SK-N-MC (cell line): ENCODE results near the gene STK40.

Experiments
- EZH2 ChIP-seq: fragments of 200-600 bp; sonication (generic); IDR thresholded peaks from one replicate; pipeline ENCODE4 v1.6.1; 2017; ENCODE audit warnings: antibody characterized with exemption
- POLR2AphosphoS5 ChIP-seq: IDR thresholded peaks from 2 replicates; pipeline ENCODE4 v1.6.1; 2012; ENCODE audit warnings: mild to moderate bottlenecking, low read depth, low read length, borderline replicate concordance

- TF ChIP-seq EZH2 (no peak), POLR2AphosphoS5 (no peak; the same call in 1 of the 2 replicates)
These were observed 61.9 kb downstream of the STK40 start, which contains the start of gene EVA1B for GRCh38 chr1:36323636-36324352.
